Suppressor macrophage (primary cell): ENCODE measurements around the gene PRAMEF18.
"Not testable (repeated sequence)": the region's sequence is repeated elsewhere in the genome, so short reads cannot be mapped to it uniquely, and the experiment has no call there.

ENCODE experiments used
- DNase-seq, 4 experiments: peaks; one replicate each; pipeline ENCODE4 v3.0.0-alpha.2; 2020 to 2022
- total RNA-seq, 17 experiments: gene quantifications; one replicate each; lab custom pipeline; 2026; ENCODE audit warnings: mixed read lengths in 6 of 17, inconsistent platforms in 3 of 17; lab: John Stamatoyannopoulos, UW

Gene PRAMEF18, protein sequence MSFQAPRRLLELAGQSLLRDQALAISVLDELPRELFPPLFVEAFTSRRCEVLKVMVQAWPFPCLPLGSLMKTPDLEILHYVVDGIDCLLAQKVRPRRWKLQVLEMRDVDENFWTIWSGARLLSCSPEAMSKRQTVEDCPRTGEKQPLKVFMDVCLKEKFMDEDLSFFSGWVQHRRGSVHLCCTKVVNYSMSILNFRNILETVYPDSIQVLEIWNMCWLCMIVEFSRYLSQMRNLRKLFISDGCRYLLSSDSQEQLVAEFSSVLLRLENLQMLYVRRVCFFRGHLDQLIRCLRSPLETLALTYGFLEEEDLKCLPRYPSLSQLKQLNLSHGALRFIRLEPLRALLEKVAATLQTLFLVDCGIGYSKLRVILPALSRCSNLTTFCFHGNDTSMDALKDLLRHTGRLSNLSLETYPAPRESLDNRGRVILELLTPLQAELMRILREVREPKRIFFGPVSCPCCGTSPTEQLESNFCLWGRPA
- 0 to 1.4 (median 0) reads per million in 17 experiments for total RNA-seq

DNA sequence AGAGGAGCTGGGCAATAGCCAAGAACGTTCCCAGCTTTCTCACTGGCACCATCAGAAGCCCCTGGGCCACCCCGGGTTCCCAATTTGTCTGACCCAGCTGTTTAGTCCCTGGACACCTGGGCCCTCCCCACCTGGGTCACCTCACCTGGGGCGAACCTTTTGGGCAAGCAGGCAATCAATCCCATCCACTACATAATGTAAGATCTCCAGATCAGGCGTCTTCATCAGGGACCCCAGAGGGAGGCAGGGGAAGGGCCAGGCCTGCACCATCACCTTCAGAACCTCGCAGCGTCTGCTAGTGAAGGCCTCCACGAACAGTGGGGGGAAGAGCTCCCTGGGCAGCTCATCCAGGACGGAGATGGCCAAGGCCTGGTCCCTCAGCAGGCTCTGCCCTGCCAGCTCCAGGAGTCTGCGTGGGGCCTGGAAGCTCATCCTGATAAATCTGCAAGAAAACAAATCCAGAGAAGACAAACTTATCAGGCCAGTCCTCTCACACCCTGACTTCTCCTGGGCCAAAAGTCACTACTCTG, at the start of gene PRAMEF18:
Gene PRAMEF18 (minus strand): TSS at position 480 of the 530 bp plus-strand sequence. CDS start 48 bp downstream, at position 432.
- not testable (repeated sequence) for DNase-seq

DNA sequence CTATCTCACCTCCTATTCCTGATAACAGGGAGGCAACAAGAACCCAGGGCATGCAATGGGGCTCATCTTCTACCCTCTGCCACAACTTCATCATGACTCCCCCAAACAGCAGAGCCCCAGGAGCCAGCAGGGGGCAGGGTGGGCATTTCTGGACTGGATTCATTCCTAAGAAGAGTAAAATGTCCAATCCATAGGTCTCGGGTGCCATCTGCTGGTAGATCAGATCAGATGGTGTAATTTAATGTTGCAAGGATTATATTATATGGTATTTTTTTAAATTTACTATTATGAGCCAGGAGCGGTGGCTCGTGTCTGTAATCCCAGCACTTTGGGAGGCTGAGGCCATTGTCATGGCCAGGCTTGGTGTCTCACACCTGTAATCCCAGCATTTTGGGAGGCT, 39.2 kb upstream of the PRAMEF18 start:
- not testable (repeated sequence) for DNase-seq

DNA sequence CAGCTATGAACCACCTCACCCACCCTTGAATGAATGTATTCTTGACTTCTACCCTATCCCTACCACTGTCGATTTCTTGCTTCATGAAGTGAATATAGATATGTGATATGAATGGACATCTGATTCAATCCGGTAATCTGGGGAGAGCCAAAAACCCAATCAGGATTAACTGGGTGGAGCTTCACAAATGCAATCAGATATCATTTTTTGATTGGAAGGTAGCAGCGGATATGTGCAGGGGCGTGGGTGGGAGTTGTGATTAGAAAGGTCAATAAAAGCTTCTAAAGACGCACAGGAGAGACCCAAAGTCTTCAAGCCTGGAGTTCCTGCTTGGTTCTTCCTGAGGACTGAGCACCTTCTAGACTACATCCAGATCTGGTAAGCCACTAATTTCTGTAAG, 27.9 kb upstream of the PRAMEF18 start, which contains the start of gene PRAMEF5:
Gene PRAMEF5 (plus strand): TSS at position 301 of the 400 bp plus-strand sequence. CDS start 5,071 bp downstream, outside the sequence.
- not testable (repeated sequence) for DNase-seq

DNA sequence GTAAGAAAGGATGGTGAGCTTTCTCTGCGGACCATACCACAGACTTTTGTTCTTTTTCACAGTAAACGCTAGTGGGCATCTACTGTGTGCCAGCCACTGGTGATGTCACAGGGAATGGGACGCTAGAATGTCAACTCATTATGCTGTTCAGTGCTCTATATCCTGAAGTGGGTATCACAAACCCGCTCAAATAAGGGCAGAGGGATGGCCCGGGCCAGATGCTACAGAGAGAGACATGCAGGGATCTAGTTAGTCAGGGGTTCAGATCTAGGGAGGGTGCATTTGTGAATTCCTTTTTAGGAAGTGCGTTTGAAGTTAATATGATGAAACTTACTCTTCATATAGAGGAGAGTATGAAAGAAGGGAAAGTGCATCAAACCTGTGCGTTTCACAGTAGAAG, 21.2 kb upstream of the PRAMEF18 start:
- not testable (repeated sequence) for DNase-seq

DNA sequence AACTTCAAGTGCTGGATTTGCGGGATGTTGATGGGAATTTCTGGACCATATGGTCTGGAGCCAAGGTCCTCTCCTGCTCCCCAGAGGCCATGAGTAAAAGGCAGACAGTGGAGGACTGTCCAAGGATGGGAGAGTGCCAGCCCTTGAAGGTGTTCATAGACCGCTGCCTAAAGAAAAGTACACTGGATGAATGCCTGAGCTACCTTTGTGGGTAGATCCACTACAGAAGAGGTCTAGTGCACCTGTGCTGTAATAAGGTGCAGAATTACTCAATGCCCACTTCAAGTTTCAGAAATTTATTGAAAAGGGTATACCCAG, 20.6 kb upstream of the PRAMEF18 start:
- DNase-seq: not testable (repeated sequence)

DNA sequence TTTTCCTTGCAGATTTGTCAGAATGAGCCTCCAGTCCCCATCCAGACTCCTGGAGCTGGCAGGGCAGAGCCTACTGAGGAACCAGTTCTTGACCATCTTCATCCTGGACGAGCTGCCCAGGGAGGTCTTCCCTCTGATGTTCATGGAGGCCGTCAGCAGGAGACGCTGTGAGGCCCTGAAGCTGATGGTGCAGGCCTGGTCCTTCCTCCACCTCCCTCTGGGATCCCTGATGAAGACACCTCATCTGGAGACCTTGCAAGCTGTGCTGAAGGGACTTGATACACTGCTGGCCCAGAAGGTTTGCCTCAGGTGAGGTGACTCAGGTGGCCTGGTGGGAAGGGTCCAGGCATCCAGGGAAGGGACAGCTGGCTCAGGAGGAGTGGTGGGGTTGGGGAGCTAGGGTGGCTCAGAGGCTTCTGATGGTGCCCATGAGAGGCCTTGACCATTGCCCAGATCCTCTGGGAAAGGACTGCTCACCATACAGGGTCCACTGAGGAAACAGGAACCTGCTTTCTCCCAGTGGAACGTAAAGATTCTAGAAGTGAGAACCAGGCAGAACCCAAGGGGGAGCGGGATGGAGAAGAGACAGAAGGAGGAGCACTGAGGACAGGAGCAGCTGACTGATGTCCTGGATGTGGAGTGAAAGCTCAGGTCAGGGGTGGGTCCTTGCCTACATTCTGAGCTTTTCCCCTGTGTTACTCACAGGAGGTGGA, 20.0 kb upstream of the PRAMEF18 start:
- DNase-seq: not testable (repeated sequence)

DNA sequence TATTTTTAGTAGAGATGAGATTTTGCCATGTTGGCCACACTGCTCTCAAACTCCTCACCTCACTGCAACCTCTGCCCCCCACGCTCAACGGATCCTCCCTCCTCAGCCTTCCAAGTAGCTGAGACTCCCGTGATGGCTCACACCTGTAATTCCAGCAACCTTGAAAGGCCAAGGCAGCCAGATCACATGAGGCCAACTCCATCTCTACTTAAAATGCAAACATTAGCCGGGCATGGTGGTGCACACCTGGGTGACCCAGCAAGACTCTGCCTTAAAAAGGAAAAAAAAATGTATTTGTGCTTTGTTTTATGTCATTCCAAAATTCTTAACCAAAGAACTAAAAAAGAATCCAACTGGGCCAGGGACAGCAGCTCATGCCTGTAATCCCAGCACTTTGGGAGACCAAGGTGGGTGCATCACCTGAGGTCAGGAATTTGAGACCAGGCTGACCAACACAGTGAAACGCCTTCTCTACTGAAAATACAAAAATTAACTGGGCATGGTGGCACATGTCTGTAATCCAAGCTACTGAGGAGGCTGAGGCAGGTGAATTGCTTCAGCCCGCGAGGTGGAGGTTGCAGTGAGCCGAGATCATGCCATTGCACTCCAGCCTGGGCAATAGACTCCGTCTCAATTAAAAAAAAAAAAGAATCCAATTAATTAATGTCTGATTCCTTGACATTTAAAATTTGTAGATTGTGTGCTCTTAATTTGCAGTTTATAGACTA, 17.7 kb upstream of the PRAMEF18 start:
- DNase-seq: not testable (repeated sequence)

DNA sequence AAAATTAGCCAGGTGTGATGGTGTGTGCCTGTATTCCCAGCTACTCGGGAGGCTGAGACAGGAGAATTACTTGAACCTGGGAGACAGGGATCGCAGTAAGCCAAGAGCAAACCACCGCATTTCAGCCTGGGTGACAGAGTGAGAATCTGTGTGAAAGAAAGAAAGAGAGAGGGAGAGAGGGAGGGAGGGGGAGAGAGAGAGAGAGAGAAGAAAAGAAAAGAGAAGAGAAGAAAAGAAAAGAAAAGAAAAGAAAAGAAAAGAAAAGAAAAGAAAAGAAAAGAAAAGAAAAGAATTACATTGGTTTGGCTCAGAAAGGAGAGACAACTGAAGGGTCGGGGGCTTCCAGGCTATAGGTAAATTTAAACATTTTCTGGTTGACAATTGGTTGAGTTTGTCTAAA, 13.7 kb upstream of the PRAMEF18 start:
- not testable (repeated sequence) for DNase-seq

DNA sequence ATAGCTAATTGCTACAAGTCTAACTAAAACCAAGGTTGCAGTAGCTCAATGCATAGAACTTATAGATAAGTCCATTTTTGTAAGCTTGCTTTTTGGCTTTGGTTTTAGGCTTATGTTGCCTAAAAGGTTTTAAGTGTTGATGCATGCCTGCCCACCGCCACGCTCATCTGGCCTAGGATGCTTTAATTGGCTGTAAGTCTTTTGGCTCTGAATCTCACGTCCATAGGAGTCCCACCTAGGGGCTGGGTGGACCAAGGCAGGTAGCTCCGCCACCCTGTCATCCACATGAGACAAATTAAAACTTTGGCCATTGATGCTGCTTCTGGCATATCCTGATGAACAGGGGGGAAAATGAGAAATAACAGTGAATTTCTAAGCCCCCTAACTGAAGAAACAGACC, 11.6 kb upstream of the PRAMEF18 start:
- not testable (repeated sequence) for DNase-seq

DNA sequence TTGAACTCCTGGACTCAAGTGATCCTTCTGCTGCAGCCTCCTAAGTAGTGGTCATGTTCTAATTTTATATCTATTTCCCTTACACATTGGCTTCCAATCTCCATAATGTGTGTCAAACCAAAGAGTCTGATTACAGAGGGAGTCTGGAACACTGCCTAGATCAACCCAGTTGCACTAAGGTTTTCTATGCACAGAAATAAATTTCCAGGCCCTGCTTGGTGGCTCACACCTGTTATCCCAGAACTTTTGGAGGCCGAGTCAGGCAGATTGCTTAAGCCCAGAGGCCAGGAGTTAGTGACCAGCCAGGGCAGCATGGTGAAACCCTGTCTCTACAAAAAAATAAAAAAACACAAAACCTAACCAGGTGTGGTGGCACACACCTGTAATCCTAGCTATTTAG, 8.1 kb upstream of the PRAMEF18 start:
- not testable (repeated sequence) for DNase-seq

DNA sequence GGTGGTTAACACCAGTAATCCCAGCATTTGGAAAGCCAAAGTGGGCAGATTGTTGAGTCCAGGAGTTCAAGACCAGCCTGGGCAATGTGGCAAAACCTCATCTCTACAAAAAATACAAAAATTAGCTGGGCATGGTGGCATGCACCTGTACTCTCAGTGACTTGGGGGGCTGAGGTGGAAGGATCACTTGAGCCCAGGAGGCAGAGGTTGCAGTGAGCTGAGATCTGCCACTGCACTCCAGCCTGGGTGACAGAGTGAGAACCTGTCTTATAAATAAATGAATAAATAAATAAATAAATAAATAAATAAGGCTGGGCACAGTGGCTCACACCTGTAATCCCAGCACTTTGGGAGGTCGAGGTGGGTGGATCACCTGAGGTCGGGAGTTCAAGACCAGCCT, 6.1 kb upstream of the PRAMEF18 start:
- DNase-seq: not testable (repeated sequence)

DNA sequence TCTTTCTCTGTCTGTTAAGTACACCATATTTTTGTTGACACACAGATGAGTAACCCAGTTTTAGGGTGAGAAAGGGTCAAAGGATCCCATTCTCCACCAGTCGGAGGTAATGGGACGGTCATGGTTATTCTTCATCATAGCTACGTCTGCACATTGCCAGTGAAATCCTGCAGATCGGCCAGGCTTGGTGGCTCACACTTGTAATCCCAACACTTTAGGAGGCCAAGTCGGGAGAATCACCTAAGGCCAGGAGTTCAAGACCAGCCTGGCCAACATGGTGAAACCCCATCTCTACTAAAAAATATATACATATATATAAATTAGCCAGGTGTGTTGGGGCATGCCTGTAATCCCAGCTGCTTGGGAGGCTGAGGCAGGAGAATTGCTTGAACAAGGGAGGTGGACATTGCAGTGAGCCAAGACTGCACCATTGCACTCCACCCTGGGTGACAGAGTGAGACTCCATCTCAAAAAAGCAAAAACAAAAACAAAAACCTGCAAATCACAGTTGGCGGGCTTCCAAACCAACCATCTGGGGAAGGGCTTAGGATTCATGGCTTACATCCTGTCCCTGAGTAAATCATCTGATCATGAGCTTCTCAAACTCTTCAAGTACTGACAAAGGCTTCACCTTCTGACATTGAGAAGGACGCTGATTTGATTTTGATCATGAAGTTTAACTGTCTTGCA, 5.3 kb upstream of the PRAMEF18 start:
- not testable (repeated sequence) for DNase-seq

DNA sequence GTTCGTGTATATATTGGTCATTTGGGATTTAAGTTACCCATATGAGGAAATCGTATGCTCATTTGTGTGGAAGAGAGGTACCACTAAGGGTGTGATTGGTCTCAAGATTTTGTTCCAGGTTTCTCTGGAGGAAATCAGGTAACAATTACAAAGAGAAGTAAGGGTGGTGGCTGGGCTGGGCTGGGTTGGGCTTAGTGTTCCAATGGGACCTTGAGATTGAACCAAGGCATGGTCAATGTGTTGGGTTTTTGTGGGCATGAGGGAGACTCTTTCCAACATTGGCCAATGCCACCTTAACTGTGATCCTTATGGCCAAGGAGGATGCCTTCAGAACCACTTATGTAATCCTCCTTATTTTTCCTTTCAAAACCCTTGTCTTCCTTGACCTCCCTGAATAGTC, 4.6 kb upstream of the PRAMEF18 start:
- not testable (repeated sequence) for DNase-seq

DNA sequence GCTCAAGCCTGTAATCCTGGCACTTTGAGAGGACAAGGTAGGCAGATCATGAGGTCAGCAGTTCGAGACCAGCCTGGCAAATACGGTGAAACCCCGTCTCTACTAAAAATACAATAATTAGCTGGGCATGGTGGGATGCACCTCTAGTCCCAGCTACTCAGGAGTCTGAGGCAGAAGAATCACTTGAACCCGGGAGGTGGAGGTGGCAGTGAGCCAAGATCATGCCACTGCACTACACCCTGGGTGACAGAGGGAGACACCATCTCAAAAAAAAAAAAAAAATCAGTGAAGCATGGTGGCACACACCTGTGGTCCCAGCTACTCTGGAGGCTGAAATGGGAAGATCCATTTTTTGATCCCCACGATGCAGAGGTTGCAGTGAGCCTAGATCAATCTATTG, 4.1 kb upstream of the PRAMEF18 start:
- DNase-seq: not testable (repeated sequence)

DNA sequence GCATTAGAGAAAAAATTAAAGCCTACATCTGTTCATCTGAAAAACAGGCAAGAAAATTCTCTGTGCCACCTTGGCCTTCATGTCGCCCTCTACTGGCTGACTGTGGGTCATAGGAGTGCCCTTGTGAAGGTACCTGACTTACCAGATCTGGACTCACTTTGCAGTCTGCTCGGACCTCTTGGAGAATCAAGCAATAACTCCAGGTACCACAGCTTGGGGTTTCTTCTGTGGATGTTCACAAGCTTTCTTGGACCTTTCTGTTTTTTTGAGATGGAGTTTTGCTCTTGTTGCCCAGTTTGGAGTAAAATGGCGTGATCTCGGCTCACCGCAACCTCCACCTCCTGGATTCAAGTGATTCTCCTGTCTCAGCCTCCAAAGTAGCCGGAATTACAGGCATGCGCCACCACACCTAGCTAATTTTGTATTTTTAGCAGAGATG, 2.4 kb upstream of the PRAMEF18 start:
- peak; percentile 40 to 72 (median 55) for DNase-seq

DNA sequence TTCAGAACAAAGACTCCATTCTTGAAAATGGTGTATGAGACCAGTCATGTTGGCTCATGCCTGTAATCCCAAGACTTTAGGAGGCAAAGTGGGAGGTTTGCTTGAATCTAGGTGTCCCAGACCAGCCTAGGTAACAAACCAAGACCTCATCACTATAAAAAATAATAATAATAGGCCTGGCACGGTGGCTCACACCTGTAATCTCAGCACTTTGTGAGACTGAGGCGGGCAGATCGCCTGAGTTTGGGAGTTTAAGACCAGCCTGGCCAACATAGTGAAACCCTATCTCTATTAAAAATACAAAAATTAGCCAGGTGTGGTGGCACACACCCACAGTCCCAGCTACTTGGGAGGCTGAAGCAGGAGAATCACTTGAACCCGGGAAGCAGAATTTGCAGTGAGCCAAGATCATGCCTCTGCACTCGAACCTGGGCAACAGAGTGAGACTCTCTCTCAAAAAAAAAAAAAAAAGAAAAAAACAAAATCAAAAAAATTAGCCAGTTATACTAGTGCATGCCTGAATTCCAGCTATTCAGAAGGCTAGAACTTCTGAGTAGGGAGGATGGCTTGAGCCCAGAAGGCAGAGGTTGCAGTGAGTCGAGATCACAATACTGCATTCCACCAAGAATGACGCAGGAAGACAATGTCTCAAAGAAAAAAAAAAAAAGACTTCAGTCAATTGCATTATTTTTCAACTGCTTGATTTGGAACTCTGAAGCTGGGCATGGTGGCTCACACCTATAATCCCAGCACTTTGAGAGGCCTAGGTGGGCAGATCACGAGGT, 1.5 kb upstream of the PRAMEF18 start:
- not testable (repeated sequence) for DNase-seq

DNA sequence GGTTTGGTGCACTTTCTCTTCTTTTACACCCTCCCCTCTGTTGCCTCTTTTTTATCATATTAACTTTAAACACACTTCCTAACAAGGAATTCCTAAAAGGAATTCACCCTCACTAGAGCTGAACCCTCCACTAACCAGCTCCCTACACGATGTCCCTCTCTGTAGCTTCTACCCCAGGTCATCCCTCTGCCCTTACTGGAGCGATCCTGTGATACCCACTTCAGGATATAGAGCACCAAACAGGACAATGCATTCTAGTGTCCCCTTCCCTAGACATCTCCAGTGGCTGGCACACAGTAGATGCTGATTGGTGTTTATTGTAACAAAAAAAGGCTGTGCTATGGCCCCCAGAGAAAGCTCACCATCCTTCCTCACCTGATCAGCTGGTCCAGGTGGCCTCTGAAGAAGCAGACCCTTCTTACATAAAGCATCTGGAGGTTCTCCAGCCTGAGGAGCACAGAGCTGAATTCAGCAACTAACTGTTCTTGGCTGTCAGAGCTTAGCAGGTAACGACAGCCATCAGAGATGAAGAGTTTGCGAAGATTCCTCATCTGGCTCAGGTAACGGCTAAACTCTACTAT, 1.4 kb downstream of the PRAMEF18 start:
- DNase-seq: no peak

DNA sequence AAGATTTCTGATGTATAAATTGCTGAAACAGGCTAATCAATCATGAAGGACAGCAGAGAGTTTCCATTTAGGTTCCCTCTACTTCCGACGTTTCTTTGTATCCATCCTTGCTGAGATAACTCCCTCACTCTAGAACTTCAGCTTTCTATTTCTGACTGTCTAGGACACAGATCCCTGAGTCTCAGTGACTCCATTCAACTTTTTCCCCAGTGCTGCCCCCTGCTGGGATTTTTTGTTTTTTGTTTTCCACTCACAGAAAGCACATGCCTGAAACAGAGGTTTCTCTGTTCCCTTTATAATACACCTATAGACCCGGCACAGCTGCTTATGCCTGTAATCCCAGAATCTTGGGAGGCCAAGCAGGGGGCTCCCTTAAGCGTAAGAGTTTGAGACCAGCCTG, 3.2 kb downstream of the PRAMEF18 start:
- DNase-seq: not testable (repeated sequence)

DNA sequence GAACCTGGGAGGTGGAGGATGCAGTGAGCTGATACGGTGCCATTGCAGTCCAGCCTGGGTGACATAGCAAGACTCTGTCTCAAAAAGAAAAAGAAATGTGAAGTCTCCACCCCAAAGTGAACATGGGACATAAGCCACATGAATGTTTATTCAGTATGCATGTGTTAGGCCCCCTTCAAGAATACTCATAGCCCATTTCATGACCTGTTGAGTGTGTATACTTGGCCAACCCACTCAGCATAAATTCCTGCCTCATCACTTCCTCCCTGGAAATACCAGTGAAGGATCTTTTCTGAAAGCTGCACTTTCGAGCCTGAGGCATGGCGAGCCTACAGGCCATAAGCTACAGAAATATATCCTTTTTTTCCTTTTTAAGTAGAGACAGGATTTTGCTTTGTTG, 6.8 kb downstream of the PRAMEF18 start:
- not testable (repeated sequence) for DNase-seq

DNA sequence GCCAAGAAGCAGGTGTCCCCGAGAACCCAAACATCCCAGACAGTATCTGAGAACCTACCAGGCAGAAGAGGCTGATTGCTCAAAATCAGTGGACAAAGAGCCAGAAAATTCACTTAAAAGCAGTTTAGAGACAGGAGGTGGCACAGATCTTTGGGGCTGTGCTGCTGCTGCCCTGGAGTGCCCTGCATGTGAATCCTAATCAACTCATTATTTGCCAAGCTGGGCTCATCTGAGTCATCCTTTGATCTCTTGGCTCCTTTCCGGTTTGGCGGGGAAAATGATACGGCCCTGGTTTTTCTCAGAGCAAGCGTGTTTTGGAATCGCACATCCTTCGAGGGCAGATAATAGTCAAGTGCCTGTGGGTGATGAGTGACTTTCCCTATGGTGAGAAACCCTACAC, 9.3 kb downstream of the PRAMEF18 start:
- DNase-seq: not testable (repeated sequence)

DNA sequence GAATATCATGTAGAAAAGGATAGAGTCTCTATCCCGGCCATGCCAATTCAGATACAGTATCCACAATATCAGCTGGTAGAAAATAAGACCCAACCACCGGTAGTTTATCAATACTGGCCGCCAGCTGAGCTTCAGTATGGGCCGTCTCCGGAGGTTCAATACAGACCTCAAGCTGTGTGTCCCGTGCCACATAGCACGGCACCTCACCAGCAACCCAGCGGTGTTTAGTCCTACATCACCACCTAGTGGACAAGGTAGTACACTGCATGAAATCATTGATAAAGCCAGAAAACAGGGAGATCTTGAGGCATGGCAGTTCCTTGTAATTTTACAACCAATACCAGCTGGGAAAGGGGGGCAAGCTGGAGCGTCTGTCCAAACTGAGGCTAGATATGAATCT, 17.2 kb downstream of the PRAMEF18 start:
- DNase-seq: not testable (repeated sequence)
